HG03280 (cell line): ENCODE data around the gene DUS1L.
A peak's percentile ranks its signal among the peaks of the same experiment; 100 is the strongest.

Experiments used
- ATAC-seq: cut with Tn5 transposase; IDR thresholded peaks from one replicate; pipeline ENCODE4 v1.9.1; 2021; ENCODE audit warnings: mild to moderate bottlenecking, moderate library complexity; ENCODE audit not compliant: unreplicated experiment

Gene DUS1L

DNA sequence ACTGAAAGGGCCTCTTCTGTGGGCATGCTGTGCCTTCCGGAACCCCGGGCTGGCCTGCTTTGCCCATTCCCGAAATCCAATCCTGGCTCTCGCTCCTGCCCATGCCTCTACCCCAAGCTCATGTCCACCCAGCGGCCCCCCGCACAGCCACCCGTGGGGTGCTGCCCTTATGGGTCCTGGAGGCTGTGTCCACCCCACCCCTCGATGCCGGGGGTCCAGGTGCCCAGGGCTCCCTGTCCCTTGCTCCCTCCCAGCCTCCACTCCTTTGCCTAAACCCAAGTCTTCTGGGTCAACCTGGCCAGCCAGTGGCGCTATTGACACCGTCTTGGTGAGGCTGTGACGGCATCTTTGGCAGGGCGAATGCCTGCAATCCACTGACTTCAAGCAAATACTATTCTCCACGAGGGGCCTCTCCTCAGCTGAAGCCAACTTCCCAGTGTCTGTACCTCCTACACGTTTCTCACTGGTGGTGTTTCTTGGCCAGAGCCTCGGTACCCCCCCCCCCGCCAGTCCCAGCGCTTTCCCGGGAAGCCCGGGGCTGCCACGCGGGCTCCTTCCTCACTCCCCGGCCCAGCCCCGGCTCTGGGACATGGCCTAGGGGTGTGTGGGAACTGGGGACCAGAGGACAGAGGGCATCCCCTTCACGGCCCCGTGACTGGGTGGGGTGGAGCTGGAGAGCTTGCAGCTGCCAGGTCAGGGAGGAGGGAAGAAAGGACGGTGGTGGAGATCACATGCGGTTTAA lies 12.2 kb upstream of the DUS1L start:
- ATAC-seq: no peak

DNA sequence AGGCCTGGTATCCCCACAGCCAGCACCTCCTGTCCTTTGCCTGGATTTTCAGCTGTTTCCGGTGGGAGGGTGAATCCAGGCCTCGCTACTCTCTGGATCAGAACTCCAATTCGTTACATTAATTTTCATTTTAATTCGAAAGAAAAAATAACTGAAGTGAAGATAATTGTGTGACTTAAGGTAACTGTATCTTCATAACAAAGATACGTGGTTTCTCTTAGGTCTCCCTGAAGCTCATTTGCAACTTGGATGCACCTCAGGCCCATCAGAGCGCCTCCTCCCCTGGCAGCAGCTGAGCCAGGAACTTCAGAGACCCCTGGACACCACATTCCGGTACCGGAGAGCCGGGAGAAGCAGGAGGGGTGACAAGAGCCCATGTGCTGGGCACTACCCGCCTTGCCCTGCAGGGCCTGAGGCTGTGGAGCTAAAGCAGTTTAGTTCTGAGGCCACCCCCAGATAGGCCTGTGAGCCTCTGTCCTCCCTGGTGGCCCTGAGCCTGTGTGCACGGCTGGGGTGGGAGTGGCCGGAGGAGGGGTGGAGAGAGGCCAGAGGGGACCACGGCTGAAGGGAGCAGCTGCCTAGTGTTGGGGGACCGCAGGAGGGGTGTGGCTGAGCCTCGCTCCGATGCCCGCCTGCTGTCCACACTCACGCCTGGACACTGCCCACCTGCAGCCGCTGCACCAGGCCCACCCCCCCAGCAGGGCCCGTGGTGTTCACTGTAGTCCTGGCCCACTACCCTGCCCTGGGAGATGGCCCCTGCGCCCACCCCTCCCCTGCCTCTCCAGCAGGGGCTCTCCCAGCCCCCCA lies 11.4 kb upstream of the DUS1L start:
- ATAC-seq: no peak

DNA sequence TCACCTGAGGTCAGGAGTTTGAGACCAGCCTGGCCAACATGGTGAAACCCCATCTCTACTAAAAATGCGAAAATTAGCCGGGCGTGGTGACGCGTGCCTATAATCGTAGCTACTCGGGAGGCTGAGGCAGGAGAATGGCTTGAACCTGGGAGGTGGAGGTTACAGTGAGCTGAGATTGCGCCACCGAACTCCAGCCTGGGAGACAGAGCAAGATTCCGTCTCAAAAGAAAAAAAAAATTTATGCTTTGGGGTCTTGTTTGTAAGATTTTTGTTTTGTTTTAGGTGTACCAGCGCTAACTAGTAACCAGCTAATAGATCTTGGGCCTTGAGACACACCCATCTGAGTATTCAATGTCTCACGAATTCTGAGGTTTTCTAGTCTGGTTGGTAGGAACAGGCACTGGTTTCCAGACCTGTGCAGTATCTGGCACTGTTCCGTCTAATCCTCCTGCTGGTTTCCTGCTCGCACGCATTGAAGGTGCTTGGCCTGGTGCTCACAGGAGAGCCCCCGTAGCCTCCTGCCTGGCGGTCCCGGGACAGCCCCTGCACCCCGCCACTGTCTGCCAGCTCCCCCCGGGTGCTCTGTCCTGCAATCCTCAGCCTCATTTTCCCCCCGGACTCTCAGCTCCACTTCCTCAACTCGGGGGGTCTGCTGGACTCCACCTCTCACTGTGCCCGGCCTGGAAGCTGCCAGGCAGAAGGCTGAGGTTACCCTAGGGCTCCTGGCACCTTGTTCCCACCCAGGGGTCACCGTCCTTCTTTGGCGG lies 10.6 kb upstream of the DUS1L start:
- no peak for ATAC-seq

DNA sequence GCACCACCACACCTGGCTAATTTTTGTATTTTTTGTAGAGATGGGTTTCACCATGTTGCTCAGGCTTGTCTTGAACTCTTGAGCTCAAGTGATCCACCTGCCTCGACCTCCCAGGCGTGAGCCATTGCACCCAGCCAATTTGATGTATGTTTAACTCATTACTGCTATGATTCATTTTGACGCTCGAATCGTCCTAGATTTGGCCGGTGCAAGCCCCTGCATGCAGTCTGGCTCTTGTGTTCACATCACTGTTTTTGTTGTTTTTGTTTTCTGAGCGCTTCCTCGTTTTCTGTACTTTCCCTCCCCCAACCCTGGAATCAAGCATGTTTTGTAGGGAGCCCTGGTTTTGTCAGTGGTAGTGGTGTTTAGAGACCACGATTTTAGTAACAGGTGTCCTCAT lies 7.8 kb upstream of the DUS1L start:
- no peak for ATAC-seq

DNA sequence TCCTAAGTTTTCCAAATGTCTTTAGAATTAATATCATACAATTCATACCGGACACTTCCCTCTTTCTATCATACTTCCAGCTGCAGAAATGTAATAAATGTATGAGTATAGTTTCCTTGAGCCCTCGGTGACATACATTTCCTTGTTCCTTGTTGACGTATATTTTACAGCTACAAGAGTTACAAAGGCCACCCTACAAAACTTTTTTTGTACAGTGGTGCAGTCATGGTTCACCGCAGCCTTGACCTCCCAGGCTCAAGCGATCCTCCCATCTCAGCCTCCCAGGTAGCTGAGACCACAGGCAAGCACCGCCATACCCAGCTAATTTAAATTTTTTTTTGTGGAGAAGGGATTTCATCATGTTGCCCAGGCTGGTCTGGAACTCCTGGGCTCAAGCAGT lies 7.2 kb upstream of the DUS1L start:
- ATAC-seq: no peak

DNA sequence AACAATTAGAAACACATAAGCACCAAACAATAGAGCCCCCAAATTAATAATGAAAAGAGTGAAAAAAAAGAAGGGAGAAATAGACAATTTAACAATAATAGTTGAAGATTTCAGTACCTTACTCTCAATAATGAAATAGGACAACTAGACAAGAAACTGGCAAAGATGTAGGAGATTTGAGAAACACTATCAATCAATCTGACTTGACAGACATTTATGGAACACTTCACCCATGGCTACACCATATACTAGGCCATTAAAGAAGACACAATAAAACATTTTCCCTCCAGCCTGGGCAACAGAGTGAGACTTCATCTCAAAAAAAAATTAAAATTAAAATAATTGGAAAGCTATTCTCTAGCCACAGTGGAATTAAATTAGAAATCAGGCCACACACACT lies 5.0 kb upstream of the DUS1L start:
- no peak for ATAC-seq

DNA sequence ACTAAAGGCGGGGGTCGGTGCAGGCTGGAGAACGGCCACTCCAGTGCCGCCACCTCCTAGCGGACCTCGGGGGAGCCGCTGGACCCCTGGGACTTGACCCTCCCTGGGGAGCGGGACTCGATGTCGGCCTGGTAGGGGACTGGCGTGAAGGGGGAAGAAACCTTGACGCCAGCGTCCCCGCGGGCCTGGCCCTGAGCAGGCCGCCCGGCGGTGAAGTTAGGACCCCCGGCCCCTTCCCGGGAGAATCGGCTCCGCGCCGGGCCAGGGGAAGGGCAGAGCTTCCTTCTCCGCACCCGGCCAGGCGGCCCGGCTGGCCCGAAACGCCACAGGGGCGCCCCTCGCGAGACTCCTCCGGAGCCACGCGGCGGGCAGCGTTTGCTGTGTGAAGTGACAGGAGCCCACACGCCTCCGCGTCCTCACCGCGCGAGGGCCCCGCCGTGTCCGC lies 389 bp downstream of the DUS1L start:
- ATAC-seq: peak; percentile 14

DNA sequence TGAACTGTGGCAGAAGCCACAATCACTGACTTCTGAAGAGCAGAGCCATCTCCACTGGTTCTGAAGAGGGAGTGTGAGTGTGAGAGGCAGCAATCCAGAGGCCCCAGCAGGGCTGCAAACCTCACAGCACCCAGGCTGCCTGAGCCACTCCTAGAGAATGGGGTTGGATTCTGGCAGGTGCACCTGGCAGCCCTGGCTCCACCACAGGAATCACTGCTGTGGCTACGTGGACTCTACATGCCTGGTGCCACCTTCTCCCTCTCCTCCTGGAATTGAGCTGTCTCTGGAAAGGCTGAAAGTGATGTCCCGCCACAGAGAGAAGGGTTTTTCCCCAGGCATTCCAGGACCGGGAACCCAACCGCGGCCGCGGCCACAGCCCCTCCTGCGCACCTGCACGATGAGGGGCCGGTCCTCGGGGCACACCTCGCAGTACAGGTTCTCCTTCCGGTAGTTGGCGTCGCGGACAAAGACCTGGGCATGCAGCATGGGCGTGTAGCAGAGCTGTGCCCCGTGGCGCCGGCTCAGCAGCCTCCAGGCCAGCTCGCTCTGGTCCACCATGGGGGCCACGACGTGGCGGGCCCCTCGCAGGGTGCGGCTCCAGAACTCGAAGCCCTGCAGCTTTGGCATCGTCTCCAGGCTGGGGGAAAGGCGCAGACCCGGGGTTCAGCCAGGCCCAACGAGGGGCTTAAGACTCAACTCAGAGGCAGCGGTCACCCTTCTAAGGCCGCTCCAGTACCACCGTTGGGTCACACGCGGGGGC lies 991 bp downstream of the DUS1L start:
- ATAC-seq: no peak

DNA sequence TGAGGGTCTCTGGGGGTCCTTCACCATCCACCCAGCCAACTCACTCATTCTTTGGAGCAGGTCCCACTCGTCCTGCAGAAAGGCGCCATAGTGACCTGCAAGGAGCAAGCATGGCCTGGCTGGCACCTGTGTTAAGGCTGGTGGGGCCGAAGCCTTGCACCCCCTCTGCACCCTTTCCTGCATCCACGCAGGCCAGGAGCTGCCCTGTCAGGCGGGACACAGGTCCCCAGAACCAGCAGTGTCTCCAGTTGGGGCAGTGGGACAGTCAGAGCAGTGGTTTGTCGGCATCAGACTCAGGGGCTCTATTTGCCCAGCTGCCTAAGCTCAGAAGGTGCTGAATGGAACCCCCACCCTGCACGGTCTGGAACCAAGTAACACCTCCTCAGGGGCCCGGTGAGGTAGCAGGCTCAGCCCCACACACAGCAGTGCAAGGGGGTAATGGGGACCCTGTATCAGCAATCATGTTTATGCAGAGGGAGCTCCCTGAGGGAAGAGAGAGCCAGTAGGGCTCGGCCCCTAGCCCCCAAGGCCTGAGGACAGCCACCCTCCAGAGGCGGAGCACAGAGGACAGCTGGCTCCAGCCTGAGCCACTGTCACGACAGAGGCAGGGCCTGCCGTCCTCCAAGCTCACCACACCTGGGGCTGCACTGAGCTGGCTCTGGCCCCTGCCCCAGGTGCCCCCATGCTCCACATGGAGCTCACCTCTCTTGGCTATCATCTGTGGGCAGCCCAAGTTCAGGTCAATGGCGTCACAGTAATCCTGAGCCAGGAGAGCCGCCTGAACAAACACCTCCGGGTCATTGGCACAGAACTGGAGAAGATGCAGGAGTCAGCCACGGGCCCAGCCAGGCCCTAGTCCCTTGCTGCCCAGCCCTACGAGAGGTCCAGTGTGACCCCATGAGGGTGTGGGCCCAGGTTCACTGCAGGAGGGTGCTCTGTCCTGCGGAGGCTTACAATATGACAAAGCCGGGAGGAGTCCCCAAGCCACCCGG lies 1.9 kb downstream of the DUS1L start:
- no peak for ATAC-seq

DNA sequence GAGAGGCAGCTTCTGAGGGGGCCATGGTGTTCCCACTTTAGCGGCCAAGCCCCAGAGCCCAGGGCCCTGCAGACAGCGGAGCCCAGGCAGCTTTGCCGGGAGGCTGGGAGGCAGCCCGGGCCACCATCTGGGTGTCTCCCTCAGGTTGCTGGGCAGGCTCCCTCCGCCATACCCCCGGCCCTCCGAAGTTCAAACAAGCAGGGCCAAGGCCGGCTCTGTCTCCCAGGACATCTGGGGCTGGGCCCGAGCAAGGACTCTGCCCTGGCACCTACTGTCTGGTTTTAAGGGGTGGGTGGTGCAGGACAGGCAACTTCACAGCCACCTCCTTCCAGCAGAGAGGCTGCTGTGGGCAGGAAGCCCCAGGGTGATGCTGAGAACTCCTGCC lies 2.6 kb downstream of the DUS1L start:
- no peak for ATAC-seq

DNA sequence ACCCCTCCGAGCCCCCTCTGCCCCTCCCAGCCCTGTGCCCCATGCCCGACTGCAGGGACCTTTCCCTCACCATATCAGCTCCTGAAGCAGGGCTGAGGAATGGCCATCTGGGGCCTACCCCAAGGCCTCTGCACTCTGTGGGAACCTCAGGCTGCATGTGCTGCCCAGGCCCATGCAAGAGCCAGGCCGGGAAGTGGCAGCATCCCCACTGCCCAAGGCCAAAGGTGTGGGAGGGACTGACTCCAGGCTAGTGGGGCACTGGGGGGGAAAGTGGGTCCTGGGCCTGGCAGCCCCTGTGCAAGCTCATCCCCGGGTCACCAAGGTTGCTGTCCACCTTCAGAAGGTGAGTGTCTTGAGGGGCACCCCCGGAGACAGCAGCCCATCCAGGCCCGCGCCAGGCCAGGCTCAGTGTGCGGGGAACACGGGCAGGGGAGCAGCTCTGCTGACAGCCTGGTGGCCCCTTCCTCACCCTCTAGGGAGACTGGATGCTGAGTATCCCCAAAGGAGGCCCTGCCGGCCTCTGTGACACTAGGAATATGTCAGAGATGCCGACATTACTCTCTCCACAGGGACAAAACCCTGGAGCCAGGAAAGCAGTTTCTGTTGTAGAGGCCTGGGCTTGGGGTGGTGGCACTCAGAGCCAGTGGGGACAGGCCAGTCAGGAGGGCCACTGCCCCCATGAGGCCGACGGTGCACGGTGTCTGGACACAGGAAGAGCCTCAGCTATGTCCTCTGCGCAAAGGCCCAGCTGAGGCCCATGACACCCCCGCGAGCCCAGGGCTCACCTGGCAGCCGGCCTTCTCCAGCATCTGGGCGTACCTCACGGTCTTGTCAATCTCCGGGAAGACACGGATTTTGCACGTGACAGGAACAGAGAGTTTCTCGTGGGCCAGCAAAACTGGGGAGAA lies 3.3 kb downstream of the DUS1L start:
- no peak for ATAC-seq

DNA sequence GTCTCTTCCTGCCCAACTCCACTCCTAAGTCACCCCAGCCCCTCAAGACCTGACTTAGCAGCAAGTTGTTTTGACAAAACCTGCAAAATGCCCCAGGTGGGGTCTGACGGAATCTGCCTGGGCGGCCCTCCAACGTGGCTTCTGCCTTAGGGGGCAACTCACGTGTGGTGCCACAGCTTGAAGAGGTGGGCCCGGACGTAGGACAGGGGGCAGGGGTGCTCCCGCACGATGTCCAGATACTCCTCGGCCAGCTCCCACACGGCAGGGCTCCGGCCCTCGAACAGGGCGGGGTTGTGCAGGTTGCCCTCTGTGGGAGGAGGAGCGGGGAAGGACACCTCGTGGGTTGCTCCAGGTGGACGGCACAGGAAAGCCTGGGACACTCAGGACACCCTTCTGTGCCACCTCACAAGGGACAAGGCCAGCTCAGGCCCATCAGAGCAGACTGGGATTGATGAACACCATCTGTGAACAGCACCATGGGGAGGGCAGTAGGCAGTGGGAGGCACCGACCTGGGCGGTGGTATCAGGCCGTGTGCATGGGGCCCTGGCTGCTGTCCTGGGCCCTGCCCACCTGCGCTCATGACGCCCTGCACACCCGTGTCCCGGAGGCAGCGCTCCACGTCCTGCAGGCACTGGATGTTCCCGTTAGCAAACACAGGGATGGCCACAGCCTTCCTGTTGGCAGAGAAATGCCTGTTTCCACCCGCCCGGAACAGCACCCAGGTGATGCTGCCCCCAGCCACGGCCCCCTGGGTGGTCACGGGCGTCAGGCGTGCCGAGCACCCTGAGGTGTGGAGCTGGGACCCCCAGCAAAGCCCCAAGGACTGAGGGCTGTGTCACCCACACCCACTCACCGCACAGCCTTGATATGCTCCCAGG lies 4.3 kb downstream of the DUS1L start:
- no peak for ATAC-seq

DNA sequence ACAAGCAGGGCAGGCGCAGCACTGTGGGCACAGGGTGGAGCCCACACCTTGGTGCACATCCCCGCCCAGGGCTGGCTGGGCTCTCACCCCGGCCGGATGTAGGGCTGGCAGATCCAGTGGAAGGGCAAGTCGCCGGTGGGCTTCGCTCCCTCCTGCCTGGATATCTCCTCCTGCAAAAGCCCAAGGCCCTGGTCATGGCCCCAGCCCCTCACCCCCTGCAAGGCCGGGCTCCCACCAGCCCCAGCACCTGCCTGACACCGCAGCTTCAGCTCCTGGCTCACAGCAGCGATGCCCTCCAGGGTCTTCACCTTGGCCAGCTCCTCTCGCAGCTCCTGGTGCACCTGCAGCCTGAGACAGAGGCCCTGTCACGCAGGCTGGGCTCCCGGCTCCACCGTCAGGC lies 5.0 kb downstream of the DUS1L start:
- no peak for ATAC-seq

DNA sequence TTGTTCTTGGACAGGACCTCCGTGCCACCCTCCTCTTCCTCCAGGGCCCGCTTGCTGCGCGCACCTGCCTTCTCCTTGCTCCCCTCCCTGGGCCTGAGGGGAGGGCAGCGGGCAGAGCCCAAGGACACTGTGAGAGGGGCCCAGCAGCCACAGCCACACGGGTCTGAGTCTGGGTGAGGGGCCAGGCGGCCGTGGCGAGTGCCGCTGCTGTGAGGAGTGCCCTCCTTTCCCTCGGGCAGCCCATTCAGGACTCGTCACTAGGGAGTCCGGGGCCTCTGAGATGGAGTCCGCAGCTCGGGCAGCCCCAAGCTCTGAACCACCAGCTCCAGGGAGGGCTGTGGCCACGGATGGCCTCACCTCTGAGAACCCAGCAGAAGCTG lies 5.6 kb downstream of the DUS1L start:
- ATAC-seq: no peak

DNA sequence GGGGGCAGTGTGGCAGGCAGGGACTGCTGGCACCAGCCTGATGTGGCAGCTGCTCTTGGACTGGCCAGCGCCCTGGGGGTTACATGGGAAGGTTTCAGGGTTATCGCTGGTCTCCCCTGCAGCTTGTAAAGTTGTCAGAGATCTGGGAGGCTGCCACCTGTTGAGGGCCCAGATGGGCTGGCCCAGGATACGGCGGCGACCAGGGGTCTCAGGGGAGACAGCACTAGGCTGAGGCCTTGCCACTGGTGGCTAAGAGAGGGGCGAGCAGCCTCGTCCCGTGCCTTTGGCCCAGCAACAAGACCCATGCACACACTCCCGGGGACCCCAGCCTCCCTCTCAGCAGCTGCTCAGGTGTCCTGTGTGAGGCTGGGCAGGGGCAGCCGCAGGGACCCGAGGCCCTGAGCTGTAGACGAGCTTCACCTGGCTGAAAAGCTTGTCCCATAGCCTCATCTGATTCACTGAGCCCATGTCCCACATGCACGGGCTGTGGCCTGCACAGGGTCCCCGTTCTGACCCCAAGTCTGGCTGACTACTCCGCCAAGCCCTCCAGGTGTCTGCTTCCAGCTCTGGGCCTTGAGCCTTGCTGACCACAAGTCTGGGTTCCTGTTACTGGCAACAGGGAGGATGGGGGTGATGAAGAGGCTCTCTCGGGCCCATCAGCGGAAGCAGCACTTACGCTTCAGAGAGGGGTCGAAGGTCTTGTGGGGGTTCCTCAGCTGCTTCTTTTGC lies 6.2 kb downstream of the DUS1L start:
- ATAC-seq: no peak

DNA sequence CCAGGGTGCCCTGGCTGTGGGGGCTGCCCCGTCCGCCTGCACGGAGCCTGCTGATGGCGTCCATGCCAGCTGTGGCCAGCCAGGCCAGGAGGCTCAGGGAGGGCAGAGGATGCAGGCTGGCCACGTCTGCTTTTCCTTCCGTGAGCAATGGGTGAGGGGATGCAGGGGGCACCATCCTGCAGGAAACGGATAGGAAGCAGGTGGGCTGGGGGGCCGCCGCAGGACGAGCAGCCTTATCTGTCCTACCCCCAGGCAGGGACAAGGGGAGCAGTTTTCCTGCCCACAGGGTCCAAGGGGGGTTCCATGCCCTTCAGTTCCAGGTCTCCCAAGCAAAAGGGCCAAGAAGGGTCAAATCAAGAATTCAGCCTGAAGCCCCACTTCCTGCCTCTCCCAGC lies 6.8 kb downstream of the DUS1L start:
- no peak for ATAC-seq

DNA sequence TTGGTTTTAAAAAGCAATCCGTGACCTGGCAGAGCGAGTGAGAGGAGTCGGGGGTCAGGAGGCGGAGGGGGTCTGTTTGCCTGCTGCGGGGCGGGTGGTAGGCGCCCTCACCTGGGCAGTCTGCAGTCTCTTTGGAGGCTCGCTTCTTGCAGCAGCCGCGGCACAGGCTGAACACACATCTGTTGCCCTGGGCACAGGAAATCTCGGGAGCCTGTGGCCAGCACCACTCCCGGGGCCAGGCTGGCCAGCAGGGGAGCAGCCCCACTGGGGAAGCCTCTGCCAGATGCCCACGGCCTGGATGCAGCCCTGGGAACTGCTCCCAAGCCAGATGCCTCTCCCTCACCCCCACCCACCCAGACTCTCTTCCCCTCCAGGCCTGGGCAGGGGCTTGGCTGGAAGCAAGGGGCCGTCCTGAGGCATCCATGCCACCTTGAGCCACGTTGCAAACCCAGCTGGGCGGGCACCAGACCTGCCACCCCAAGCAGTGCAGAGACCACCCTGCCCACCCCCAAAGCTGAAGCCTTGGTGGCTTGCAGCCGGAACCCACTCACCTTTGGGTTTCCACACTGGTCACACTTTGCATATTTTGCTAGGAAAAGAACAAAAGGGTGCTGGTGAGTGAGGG lies 7.3 kb downstream of the DUS1L start:
- no peak for ATAC-seq
